Measurements from ENCODE around the gene FGF22. TPM values are rescaled to one million over a fixed set of nuclear protein-coding genes. Genes with fewer than 3 reads are reported as not detected.

The FGF22 gene
- total and polyA plus RNA-seq, 2 experiments from 2014 or later = 0.70 TPM; not detected in 1

DNA sequence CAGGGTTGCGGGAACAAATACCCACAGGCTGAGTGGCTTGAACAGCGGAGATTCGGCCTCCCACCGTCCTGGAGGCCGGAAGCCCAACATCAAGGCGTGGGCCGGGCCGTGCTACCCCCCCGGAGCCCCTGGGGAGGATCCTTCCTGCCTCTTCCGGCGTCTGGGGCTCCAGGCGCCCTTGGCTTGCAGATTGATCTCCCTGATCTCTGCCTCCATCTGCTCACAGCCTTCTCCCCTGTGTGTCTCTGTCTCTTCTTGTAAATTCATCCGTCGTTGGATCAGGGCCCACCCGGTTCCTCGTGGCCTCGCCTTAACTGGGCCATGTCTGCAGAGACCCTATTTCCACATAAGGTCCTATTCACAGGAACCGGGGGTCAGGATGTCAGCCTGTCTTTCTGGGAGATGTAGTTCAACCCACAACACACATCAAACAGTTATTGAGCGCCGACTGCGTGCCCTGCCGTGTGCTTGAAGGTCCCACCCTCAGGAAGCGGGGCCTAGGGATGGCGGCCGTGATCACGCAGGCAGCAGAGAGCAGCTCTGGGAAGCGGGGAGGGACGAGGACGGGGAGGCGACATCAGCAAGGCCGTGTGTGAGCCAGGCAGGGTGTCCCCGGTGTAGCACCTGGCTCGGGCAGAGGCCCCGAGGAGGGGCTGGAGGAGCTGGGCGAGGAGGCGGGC is 28.7 kb upstream of the FGF22 start:
- no peaks in the 10 kb centered on the region for H3K27me3 ChIP-seq
- H4K20me1 ChIP-seq (ENCODE audit: insufficient read depth, poor library complexity, severe bottlenecking) = no peaks in the 10 kb centered on the region
- H3K4me1 ChIP-seq (ENCODE audit: insufficient read depth) = no peaks in the 10 kb centered on the region
- H3K27ac ChIP-seq = no peak overlapping the region
- H3K9me3 ChIP-seq (ENCODE audit: low read depth) = no peaks in the 10 kb centered on the region
- WGBS (ENCODE audit: low lambda C conversion rate, missing lambda C conversion rate) = 78% methylated on average over 36 of the region's 36 CpGs
- H3K4me3 ChIP-seq = no peak overlapping the region
- no peaks in the 10 kb centered on the region for H3K36me3 ChIP-seq (replicated peaks; ENCODE audit: insufficient read depth, low read depth)
- TF ChIP-seq EZH2phosphoT487 (IDR thresholded peaks at IDR 0.05; ENCODE audit: low read depth, severe bottlenecking, unreplicated experiment) (no peak), EZH2 (IDR thresholded peaks at IDR 0.05; ENCODE audit: borderline replicate concordance) (no peak)
- TF ChIP-seq, protein P1, sequence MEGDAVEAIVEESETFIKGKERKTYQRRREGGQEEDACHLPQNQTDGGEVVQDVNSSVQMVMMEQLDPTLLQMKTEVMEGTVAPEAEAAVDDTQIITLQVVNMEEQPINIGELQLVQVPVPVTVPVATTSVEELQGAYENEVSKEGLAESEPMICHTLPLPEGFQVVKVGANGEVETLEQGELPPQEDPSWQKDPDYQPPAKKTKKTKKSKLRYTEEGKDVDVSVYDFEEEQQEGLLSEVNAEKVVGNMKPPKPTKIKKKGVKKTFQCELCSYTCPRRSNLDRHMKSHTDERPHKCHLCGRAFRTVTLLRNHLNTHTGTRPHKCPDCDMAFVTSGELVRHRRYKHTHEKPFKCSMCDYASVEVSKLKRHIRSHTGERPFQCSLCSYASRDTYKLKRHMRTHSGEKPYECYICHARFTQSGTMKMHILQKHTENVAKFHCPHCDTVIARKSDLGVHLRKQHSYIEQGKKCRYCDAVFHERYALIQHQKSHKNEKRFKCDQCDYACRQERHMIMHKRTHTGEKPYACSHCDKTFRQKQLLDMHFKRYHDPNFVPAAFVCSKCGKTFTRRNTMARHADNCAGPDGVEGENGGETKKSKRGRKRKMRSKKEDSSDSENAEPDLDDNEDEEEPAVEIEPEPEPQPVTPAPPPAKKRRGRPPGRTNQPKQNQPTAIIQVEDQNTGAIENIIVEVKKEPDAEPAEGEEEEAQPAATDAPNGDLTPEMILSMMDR (IDR thresholded peaks at IDR 0.05; ENCODE audit: poor library complexity) = no peak
- no peaks in the 10 kb centered on the region for H3K79me2 ChIP-seq
- no peaks in the 10 kb centered on the region for H3K9me2 ChIP-seq (replicated peaks; ENCODE audit: insufficient read depth)
- H2AFZ ChIP-seq = no peak overlapping the region
- H3K4me2 ChIP-seq = no peak overlapping the region
- no peak for DNase-seq (ENCODE audit: low spot score)

DNA sequence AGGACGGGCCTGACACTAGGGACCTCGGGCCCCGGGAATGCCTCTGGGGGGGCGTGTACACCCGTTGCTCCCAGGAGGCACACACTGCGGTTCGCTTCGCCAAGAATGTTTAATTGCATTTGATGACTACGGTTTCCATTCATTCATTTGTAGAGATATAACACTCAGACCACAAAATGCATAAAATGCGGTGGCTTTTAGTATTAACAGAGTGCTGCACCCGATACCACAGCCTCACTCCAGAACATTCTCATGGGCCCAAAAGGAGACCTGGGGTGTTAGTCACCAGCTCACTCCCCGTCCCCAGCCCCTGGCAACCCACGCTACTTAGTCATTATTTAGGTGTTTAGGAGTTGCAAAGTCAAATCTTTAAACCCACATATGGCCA is 28.2 kb upstream of the FGF22 start:
- no peak overlapping the region for H3K4me3 ChIP-seq
- no peaks in the 10 kb centered on the region for H3K27me3 ChIP-seq
- H3K9me2 ChIP-seq (replicated peaks; ENCODE audit: insufficient read depth) = no peaks in the 10 kb centered on the region
- no peaks in the 10 kb centered on the region for H3K79me2 ChIP-seq
- no peaks in the 10 kb centered on the region for H4K20me1 ChIP-seq (ENCODE audit: insufficient read depth, poor library complexity, severe bottlenecking)
- TF ChIP-seq EZH2 (IDR thresholded peaks at IDR 0.05; ENCODE audit: borderline replicate concordance) (no peak), EZH2phosphoT487 (IDR thresholded peaks at IDR 0.05; ENCODE audit: low read depth, severe bottlenecking, unreplicated experiment) (no peak)
- TF ChIP-seq, protein P1 (IDR thresholded peaks at IDR 0.05; ENCODE audit: poor library complexity) = no peak
- 84% methylated on average over 13 of the region's 13 CpGs for WGBS (ENCODE audit: low lambda C conversion rate, missing lambda C conversion rate)
- no peaks in the 10 kb centered on the region for H3K4me1 ChIP-seq (ENCODE audit: insufficient read depth)
- H3K27ac ChIP-seq = no peak overlapping the region
- no peaks in the 10 kb centered on the region for H3K36me3 ChIP-seq (replicated peaks; ENCODE audit: insufficient read depth, low read depth)
- H3K4me2 ChIP-seq = no peak overlapping the region
- H2AFZ ChIP-seq = no peak overlapping the region
- H3K9me3 ChIP-seq (ENCODE audit: low read depth) = no peaks in the 10 kb centered on the region
- no peak for DNase-seq (ENCODE audit: low spot score)

DNA sequence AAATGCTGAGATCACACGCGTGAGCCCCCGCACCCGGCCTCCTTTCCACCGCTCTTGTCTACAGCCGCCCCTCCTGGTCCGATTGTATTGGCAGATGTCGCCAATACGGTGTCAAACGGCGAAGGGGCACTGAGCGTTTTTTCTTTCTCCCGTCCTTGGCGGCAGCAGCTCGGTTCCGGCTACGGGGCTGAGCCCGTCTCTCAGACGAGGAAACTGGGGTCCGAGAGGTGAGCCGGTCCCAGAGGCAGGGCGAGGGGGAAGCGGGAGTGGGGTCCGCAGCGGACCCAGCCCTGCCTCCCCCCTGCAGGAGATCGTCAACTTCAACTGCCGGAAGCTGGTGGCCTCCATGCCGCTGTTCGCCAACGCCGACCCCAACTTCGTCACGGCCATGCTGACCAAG is 26.7 kb upstream of the FGF22 start:
- Histone ChIP-seq H2AFZ (no peak overlapping the region), H4K20me1 (ENCODE audit: insufficient read depth, poor library complexity, severe bottlenecking) (no peaks in the 10 kb centered on the region), H3K79me2 (no peaks in the 10 kb centered on the region), H3K27ac (no peak overlapping the region), H3K4me1 (ENCODE audit: insufficient read depth) (no peaks in the 10 kb centered on the region), H3K9me3 (ENCODE audit: low read depth) (no peaks in the 10 kb centered on the region), H3K4me2 (no peak overlapping the region), H3K27me3 (no peaks in the 10 kb centered on the region), H3K4me3 (no peak overlapping the region), H3K9me2 (replicated peaks; ENCODE audit: insufficient read depth) (no peaks in the 10 kb centered on the region), H3K36me3 (replicated peaks; ENCODE audit: insufficient read depth, low read depth) (no peaks in the 10 kb centered on the region)
- no peak for DNase-seq (ENCODE audit: low spot score)
- TF ChIP-seq EZH2phosphoT487 (IDR thresholded peaks at IDR 0.05; ENCODE audit: low read depth, severe bottlenecking, unreplicated experiment) (no peak), EZH2 (IDR thresholded peaks at IDR 0.05; ENCODE audit: borderline replicate concordance) (no peak)
- TF ChIP-seq, protein P1 (IDR thresholded peaks at IDR 0.05; ENCODE audit: poor library complexity) = no peak
- 98% methylated on average over 27 of the region's 33 CpGs for WGBS (ENCODE audit: low lambda C conversion rate, missing lambda C conversion rate)
